Measurements from ENCODE around the gene AMBRA1. TPM values are rescaled to one million over a fixed set of nuclear protein-coding genes. Genes with fewer than 3 reads are reported as not detected.

AMBRA1 gene
- polyA plus RNA-seq, 1 of the 3 experiments (the other 2 are of a cell fraction), result 10.4 TPM

DNA sequence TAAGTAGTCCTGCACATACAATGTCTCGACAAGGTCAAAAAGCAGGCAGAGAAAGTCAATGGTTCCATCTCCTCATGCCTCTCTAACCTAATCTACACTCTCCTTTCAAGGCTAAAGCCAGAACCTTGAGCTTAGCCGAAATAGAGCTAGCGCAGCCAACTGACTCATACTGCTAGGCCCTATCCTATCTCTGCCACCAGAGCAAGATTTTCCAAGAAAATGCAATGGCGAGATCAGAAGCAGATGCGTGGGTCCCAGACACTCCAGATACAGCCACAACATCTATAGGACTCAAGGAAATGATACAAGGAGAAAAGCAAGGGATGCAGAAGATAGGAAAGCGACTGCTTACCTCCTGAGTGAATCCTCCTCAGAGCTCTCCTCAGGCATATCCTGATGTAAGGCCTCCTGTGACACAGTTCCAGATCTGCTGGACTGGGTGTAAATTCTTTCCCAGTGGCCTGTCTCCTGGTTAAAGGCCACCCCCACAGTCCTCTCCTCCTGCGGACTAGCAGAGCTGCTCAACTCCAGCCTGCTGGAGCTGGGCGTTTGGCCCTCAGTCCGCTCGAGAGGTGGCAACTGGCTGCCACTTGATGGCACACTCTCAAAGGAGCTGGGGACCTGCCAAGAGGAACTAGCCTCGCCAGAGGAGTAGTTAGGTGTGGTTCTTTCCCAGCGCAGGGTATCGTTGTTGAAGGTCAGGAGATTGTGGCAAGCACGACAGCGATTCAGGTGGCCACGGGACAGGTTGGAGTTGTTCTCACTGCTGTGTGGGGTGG is 52.0 kb downstream of the AMBRA1 start:
- Histone ChIP-seq H3K36me3 (replicated peaks in 1 of 2; ENCODE audit: control insufficient read depth in 1 of 2, insufficient read depth in 2 of 2, low read length in 1 of 2) (peaks cover 20 to 38% of the 10 kb centered on the region in 2 experiments), H3K9ac (no peak overlapping the region), H3K4me2 (no peak overlapping the region), H2AFZ (ENCODE audit: low read depth) (no peak overlapping the region), H3K9me3 (no peaks in the 10 kb centered on the region), H3K27ac (ENCODE audit: low read depth in 2 of 2, low read length in 1 of 2) (no peak overlapping the region), H3K79me2 (ENCODE audit: insufficient read depth) (peaks cover 31% of the 10 kb centered on the region), H3K9me2 (no peaks in the 10 kb centered on the region), H3F3A (replicated peaks; ENCODE audit: insufficient read depth) (peaks cover 3% of the 10 kb centered on the region), H3K27me3 (ENCODE audit: insufficient read depth) (no peaks in the 10 kb centered on the region), H3K4me3 (ENCODE audit: low read depth in 2 of 2, low read length in 1 of 2) (no peak overlapping the region), H4K20me1 (ENCODE audit: insufficient read depth) (peaks cover 38% of the 10 kb centered on the region), H3K4me1 (ENCODE audit: control insufficient read depth in 1 of 2, insufficient read depth in 2 of 2, low read depth in 1 of 2, low read length in 1 of 2) (peaks cover 0 to 6% of the 10 kb centered on the region in 2 experiments; a peak in 2 of 4 replicates)
- TF ChIP-seq SMC3 (IDR thresholded peaks at IDR 0.05; ENCODE audit: low read depth, low read length) (no peak), RXRA (IDR thresholded peaks at IDR 0.05; ENCODE audit: borderline replicate concordance, low read depth) (no peak), CHD2 (IDR thresholded peaks at IDR 0.05; ENCODE audit: low read length, partially characterized antibody) (no peak), FOSL2 (IDR thresholded peaks at IDR 0.05; ENCODE audit: borderline replicate concordance, low read depth) (no peak), FOXJ3 (CRISPR knock-in tag; IDR thresholded peaks at IDR 0.05) (no peak), TCF12 (IDR thresholded peaks at IDR 0.05) (no peak), SIN3A (IDR thresholded peaks at IDR 0.05; ENCODE audit: borderline replicate concordance, low read depth, low read length) (no peak), MEF2A (IDR thresholded peaks at IDR 0.05; ENCODE audit: borderline replicate concordance, low read depth) (no peak), RCOR1 (IDR thresholded peaks at IDR 0.05; ENCODE audit: low read length) (no peak), EP300 (IDR thresholded peaks at IDR 0.05; ENCODE audit: borderline replicate concordance in 1 of 2, low read depth in 1 of 2, low read length in 1 of 2) (no peak), YY1 (IDR thresholded peaks at IDR 0.05; ENCODE audit: low read depth) (no peak), TEAD4 (IDR thresholded peaks at IDR 0.05; ENCODE audit: borderline replicate concordance, insufficient read depth) (no peak), RFX5 (IDR thresholded peaks at IDR 0.05; ENCODE audit: low read length) (no peak), NFIC (IDR thresholded peaks at IDR 0.05; ENCODE audit: borderline replicate concordance) (no peak), GATA2 (CRISPR knock-in tag; IDR thresholded peaks at IDR 0.05) (no peak)
- TF ChIP-seq, protein P1, sequence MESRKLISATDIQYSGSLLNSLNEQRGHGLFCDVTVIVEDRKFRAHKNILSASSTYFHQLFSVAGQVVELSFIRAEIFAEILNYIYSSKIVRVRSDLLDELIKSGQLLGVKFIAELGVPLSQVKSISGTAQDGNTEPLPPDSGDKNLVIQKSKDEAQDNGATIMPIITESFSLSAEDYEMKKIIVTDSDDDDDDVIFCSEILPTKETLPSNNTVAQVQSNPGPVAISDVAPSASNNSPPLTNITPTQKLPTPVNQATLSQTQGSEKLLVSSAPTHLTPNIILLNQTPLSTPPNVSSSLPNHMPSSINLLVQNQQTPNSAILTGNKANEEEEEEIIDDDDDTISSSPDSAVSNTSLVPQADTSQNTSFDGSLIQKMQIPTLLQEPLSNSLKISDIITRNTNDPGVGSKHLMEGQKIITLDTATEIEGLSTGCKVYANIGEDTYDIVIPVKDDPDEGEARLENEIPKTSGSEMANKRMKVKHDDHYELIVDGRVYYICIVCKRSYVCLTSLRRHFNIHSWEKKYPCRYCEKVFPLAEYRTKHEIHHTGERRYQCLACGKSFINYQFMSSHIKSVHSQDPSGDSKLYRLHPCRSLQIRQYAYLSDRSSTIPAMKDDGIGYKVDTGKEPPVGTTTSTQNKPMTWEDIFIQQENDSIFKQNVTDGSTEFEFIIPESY (IDR thresholded peaks at IDR 0.05; ENCODE audit: borderline replicate concordance, low read depth), result no peak
- TF ChIP-seq, protein P2, sequence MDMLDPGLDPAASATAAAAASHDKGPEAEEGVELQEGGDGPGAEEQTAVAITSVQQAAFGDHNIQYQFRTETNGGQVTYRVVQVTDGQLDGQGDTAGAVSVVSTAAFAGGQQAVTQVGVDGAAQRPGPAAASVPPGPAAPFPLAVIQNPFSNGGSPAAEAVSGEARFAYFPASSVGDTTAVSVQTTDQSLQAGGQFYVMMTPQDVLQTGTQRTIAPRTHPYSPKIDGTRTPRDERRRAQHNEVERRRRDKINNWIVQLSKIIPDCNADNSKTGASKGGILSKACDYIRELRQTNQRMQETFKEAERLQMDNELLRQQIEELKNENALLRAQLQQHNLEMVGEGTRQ (IDR thresholded peaks at IDR 0.05; ENCODE audit: borderline replicate concordance, low read depth, low read length), result no peak
- TF ChIP-seq, protein P3, sequence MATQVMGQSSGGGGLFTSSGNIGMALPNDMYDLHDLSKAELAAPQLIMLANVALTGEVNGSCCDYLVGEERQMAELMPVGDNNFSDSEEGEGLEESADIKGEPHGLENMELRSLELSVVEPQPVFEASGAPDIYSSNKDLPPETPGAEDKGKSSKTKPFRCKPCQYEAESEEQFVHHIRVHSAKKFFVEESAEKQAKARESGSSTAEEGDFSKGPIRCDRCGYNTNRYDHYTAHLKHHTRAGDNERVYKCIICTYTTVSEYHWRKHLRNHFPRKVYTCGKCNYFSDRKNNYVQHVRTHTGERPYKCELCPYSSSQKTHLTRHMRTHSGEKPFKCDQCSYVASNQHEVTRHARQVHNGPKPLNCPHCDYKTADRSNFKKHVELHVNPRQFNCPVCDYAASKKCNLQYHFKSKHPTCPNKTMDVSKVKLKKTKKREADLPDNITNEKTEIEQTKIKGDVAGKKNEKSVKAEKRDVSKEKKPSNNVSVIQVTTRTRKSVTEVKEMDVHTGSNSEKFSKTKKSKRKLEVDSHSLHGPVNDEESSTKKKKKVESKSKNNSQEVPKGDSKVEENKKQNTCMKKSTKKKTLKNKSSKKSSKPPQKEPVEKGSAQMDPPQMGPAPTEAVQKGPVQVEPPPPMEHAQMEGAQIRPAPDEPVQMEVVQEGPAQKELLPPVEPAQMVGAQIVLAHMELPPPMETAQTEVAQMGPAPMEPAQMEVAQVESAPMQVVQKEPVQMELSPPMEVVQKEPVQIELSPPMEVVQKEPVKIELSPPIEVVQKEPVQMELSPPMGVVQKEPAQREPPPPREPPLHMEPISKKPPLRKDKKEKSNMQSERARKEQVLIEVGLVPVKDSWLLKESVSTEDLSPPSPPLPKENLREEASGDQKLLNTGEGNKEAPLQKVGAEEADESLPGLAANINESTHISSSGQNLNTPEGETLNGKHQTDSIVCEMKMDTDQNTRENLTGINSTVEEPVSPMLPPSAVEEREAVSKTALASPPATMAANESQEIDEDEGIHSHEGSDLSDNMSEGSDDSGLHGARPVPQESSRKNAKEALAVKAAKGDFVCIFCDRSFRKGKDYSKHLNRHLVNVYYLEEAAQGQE (IDR thresholded peaks at IDR 0.05; ENCODE audit: low read depth, low read length), result no peak
- ChIA-PET CTCF (interaction anchor here (0.6 to 9.1 kb wide), 8 partner anchors 9 to 158 kb away, joined by 3 to 105 read pairs (median 4); partner anchors contain the start of gene AMBRA1), POLR2A (no interaction called here)
- DNase-seq, result no peak
- 91% methylated on average over 16 of the region's 16 CpGs for WGBS (ENCODE audit: low lambda C conversion rate)
